HG03097 (cell line): ENCODE data around the gene MACROH2A1.

Experiments used
- ATAC-seq: cut with Tn5 transposase; IDR thresholded peaks from one replicate; pipeline ENCODE4 v1.9.1; 2021; ENCODE audit not compliant: unreplicated experiment, low FRiP score

MACROH2A1 gene

DNA sequence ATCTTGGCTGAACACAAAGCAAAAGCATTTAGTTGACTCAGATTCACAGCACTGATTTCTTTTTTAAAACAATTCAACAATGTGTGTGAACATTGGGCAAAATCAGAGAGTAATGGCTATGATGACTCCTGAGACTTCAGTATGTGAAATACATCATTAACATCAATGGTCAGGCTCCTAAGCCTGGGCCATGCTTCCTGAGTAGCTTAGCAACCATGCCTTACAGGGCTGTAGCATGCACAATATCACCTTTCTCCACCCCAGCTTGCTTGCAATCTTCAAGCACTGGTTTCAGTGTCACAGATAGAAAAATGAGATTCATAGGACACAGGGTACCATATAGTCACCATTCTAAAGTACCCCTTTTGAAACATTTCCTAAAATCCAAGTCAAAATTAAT is 41.3 kb downstream of the MACROH2A1 start:
- no peak for ATAC-seq

GRCh38 chr5:135356522-135357318 is 42.3 kb downstream of the MACROH2A1 start:
- no peak for ATAC-seq

GRCh38 chr5:135355169-135355568 is 43.9 kb downstream of the MACROH2A1 start:
- no peak for ATAC-seq

DNA sequence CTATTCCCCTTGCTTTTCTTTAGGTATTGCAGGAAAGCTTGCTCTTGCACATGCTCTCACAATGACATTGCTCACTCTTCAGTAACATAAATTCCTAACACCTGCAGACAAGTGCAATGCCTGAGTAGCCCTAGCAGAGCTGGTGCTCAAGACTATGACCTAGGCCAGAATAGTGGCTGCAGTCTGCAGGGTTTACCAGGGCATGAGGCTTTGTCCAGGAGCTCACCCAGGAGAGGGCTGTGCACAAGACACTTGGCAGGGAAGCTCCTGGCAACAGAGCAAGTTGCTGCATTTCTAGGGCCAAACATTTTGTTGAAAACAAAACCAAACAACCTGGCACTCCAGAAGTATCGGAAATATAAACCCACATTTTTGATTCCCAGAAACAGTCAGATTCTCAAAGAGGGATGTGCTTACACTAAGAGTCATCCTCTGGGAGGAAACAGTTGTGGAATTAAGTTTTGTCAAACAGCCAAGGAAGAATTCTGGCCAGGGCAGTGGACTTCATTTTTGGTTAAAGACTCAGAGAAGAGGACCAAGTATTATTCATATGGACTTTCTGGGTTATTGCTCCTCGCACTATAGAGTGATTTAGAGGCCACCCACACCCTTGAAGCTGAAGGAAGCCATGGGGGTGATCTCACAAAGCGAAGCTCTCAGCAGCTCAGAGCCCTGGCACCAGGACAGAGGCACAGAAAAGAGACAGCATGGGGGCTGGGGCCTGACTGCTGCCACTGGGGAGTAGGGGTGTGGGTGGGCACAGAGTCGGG is 44.9 kb downstream of the MACROH2A1 start:
- no peak for ATAC-seq

- no peak for ATAC-seq
Measured at GRCh38 chr5:135350536-135350935, 48.5 kb downstream of the MACROH2A1 start.

DNA sequence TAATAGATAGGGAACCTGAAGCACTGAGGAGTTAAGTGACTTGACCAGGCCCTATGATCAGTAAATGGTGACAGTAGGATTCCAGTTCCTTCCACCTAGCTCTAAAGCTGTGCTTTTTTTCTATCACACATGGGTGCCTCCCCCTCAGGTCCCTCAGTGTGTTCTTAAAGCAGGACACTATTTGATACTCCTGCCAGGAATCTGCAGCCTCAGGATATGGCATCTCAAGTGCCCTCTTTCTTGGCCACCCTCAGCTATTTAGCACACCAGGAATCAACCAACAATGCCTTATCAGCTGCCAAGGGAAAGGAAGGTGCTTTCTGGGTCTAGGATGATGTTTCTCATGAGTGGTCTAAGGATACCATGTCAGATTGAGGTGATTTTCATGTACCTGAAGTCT is 49.1 kb downstream of the MACROH2A1 start:
- ATAC-seq: no peak

- ATAC-seq: no peak
Measured at GRCh38 chr5:135349451-135349850, 49.6 kb downstream of the MACROH2A1 start.

- ATAC-seq: no peak
Measured at GRCh38 chr5:135348918-135349317, 50.1 kb downstream of the MACROH2A1 start.

DNA sequence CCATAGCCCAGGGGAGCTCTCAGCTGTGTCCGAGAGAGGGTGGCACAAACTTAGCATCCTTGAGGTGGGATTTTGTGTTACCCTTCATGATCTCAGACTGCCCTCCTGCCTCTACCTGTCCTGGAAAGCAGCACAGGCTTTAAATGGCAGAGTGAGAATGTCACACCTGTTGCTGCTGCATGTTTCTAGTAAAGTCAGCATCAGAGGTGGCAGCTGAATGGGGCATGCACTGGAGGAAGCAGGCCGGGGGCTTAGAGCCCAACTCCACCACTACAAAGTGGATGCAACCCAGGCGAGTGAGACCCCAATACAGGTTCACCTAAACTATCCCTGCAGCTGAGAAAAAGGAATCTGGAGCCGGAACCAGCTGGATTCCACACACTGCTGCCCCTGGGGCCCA is 51.6 kb downstream of the MACROH2A1 start:
- no peak for ATAC-seq

- no peak for ATAC-seq
Measured at GRCh38 chr5:135345956-135346731, 52.9 kb downstream of the MACROH2A1 start.

DNA sequence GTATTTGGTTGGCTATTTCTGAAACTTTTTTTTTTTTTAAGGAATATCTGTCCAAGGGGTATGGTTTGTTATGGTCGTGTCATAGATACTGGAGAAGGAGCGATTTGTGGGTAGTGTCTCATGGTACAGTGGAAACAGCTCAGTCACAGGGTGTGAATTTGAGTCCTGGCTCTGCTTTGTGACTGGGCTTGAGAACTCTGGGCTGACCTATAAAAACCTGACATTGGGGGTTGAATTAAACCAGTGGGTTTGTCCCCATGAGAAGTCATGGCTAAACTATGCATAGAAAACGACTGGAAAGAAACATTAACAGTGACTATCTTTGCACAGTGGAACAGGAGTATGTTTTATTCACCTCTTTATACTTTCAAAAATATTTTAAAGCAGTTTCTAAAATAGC is 54.7 kb downstream of the MACROH2A1 start:
- ATAC-seq: no peak

GRCh38 chr5:135343413-135343812 is 55.6 kb downstream of the MACROH2A1 start:
- ATAC-seq: no peak

- no peak for ATAC-seq
Measured at GRCh38 chr5:135342551-135342875, 56.5 kb downstream of the MACROH2A1 start.

DNA sequence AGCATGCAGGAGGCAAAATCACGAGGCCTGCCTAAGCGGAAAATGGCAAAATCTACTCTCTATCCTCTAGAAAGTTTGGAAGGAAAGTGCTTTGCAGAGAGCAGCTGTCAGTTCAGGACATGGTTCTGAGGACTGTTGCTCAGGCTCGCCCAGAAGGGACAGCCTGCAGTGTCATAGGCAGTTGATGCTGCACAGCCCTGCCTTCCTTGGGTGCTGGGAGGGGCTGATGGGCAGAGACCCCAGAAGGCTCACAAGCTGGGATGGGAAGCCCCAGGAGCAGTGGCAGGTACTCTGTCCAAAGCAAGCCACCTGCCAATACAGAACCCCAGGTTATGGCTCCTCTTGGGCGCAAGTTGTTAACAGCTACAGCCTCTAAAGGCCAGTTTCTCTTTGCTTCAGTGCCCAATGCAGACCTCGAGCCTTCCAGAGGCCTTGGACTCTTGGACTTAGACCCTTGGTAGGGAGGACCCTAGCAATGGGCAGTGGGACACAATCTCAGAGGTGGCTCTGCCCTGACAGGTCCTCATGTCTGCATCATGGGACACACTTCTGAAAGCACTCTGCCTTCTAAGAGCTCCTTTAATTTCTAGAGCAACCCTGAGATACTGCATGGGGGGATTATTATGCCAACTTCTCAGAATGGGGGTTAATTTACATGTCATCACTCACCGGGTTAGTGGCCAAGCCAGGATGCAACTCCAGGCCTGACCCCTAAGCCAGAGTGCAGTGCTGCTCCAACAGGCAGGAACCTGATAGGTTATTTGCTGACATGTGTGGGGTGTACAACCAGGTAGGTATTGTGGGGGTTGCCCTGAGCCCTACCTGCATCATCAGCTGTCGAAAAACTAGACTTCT is 57.1 kb downstream of the MACROH2A1 start:
- no peak for ATAC-seq

DNA sequence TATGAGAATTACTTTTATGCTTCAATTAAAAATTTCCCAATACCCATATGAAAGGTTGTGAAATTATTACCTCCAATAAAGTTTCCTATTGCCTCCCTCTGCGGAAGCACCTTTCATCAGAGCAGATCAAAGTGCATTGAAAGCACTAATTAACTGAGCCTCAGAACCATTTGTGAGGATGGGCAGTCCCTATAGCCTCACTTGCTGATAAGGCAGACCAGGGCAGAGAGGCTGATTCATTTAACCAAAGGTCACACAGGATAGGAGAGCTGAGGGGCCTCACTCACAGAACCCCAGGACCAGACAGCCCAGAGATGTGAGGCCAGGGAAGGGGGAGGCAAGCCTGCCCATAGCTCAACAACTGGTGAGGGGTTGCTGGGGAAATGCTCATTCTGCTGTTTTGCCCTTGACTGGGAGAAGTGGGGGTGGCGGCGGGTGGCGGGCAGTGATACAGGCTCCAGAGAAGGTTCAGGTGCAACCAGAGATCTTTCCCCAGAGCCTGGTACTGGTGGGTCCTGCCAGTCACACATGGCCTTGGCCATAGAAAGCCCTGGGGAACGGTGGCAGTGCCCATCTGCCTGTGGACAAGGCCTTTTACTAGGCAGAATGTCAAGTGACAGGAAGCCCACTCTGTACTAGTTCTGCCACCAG is 57.9 kb downstream of the MACROH2A1 start:
- ATAC-seq: no peak

DNA sequence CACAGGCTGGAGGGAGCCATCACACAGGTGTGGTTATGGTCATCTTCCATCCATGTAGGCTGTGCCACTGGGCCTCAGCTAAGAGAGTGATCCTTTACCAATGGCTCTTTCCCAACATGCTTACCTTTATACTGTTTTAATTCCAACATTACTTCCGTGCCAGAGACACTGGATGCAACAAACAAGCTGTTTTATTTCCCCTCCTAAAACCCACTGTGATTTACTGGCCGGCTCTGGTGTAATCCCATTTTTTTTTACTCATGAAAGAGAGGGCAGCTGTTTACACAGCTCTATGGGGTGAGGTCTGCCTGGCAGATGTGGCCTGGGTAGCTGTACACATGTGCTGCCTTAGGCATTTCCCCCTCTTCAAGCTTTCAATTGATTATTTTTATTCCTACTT is 58.5 kb downstream of the MACROH2A1 start:
- ATAC-seq: no peak

- no peak for ATAC-seq
Measured at GRCh38 chr5:135339623-135340022, 59.4 kb downstream of the MACROH2A1 start.

DNA sequence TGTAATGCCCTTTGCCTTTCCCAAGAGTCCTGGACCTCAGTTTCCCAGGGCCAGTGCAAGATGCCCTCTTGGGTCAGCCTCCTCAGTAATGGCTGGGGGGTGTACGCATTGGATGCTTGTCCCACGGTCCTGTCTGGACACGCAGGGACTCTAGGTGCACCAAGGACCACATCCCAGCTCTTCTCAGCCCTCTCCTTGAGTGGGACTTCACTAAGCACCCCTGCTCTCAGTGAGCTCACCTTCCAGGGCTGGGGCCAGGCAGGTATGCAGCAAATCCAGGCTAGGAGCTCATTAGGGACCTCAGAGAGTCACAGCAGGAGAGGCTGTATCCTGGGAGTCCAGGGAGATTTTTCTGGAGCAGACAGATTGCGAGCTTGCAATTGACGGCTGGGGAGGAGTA is 59.8 kb downstream of the MACROH2A1 start:
- ATAC-seq: no peak

- no peak for ATAC-seq
Measured at GRCh38 chr5:135337064-135337463, 62.0 kb downstream of the MACROH2A1 start.
